Ovary (tissue), 3 donors: Measurements from ENCODE around the gene KIF6.

Source experiments
- EP300 ChIP-seq: sonication (generic); formaldehyde crosslinking; IDR thresholded peaks from one replicate; pipeline ENCODE4 v1.6.1; 2017; ENCODE audit warnings: antibody characterized with exemption
- POLR2A ChIP-seq: fragments of 450-650 bp; IDR thresholded peaks from one replicate; pipeline ENCODE4 v1.6.1; 2017; ENCODE audit warnings: antibody characterized with exemption, mild to moderate bottlenecking, moderate library complexity
- TF ChIP-seq, protein P1 (sequence below), 3 donors: fragments of 450-650 bp in 2 of 3; fragments of 200-600 bp in 1 of 3; IDR thresholded peaks; one replicate each; pipeline versions ENCODE4 v1.5.1 to v1.8.0; 2016 to 2022; ENCODE audit warnings: antibody characterized with exemption in 3 of 3, mild to moderate bottlenecking in 1 of 3
- donor health status: DM: no; HTN: no; CAD: no.

DNA sequence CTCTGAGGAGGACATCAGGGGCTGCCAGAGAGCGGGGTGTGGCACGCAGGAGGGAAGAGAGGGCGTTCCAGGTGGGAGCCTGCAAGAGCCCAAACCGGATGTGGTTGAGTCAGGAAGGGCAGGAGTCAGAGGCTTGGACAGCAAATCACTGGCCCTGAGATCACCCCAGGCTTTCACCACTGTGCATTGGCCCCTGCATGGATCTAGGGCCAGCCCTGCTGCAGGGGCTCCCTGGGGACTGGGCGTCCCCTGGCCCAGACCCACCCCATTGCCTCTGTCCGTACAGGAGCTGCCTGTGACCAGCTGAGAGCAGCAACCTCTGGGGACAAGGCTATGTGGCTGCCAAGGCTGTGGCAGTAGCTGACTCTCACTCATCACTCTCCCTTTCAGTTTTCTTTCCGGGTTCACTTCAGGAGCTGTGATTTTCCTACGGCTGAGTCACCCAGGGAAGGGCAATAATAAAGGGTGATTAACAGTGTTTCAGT, 444.9 kb downstream of the KIF6 start:
- no peak for TF ChIP-seq POLR2A
- TF ChIP-seq, protein P1, sequence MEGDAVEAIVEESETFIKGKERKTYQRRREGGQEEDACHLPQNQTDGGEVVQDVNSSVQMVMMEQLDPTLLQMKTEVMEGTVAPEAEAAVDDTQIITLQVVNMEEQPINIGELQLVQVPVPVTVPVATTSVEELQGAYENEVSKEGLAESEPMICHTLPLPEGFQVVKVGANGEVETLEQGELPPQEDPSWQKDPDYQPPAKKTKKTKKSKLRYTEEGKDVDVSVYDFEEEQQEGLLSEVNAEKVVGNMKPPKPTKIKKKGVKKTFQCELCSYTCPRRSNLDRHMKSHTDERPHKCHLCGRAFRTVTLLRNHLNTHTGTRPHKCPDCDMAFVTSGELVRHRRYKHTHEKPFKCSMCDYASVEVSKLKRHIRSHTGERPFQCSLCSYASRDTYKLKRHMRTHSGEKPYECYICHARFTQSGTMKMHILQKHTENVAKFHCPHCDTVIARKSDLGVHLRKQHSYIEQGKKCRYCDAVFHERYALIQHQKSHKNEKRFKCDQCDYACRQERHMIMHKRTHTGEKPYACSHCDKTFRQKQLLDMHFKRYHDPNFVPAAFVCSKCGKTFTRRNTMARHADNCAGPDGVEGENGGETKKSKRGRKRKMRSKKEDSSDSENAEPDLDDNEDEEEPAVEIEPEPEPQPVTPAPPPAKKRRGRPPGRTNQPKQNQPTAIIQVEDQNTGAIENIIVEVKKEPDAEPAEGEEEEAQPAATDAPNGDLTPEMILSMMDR (IDR thresholded peaks at IDR 0.05), result no peak
- TF ChIP-seq EP300, result no peak
